GM12878 (cell line): ENCODE measurements around the gene UPK3BL1. TPM values are rescaled to one million over a fixed set of nuclear protein-coding genes. Genes with fewer than 3 reads are reported as not detected.
A peak's percentile ranks its signal among the peaks of the same experiment; 100 is the strongest.
"Not testable (repeated sequence)": the region's sequence is repeated elsewhere in the genome, so short reads cannot be mapped to it uniquely, and the experiment has no call there.

Experiments used
- ATAC-seq: fragments of 200-7000 bp; cut with Tn5 transposase; 3 replicates; pipeline ENCODE4 v1.9.1; 2020; ENCODE audit warnings: mild to moderate bottlenecking, moderate library complexity
- BruUV-seq: library from RNA; stranded (reverse); fragments of 400-500 nt; replicated peaks from 2 replicates; lab custom pipeline; 2021; lab: Mats Ljungman, UMichigan
- CTCF ChIA-PET: fragments of 300-600 bp; sonication (Branson Sonifier 250); formaldehyde crosslinking; extraction: SDS; loops from one replicate; lab custom pipeline; 2021; ENCODE audit warnings: inconsistent platforms; lab: Yijun Ruan, JAX
- POLR2A ChIA-PET: fragments of 350-600 bp; formaldehyde crosslinking; extraction: SDS; loops from one replicate; lab custom pipeline; 2021; ENCODE audit warnings: inconsistent platforms; lab: Charles Lee
- RAD21 ChIA-PET: fragments of 300-600 bp; sonication (Branson Sonifier 250); formaldehyde crosslinking; loops from one replicate; lab custom pipeline; 2023; ENCODE audit warnings: antibody characterized with exemption; ENCODE audit not compliant: unreplicated experiment; lab: Charles Lee
- SMC1A ChIA-PET: fragments of 300-600 bp; sonication (Branson Sonifier 250); formaldehyde crosslinking; loops from one replicate; lab custom pipeline; 2023; ENCODE audit not compliant: unreplicated experiment, uncharacterized antibody; lab: Charles Lee
- DNase-seq: peaks from one replicate; pipeline ENCODE4 v3.0.0-alpha.2; 2011; ENCODE audit warnings: low read depth, low spot score
- FAIRE-seq: peaks from 3 replicates; lab custom pipeline; 2011; peaks lifted over from hg19 to GRCh38; lab: Jason Lieb, UNC
- H2AFZ ChIP-seq: 2 replicates; pipeline ENCODE4 v1.6.0; 2011; ENCODE audit warnings: low read depth, low read length, control low read depth; ENCODE audit not compliant: control insufficient read depth
- H3K27ac ChIP-seq: 2 replicates; pipeline ENCODE4 v1.5.1; 2011; ENCODE audit warnings: control low read depth; ENCODE audit not compliant: control insufficient read depth, insufficient read depth
- H3K27me3 ChIP-seq, 2 experiments: replicated peaks in 1 of 2; 2 replicates each; pipeline versions ENCODE4 v1.6.0 to v1.6.1; 2011; ENCODE audit warnings: low read length in 1 of 2; ENCODE audit not compliant: control insufficient read depth in 2 of 2, insufficient read depth in 2 of 2
- H3K36me3 ChIP-seq, 2 experiments: 2 replicates each; pipeline ENCODE4 v1.5.1; 2011; ENCODE audit warnings: low read length in 1 of 2; ENCODE audit not compliant: control insufficient read depth in 2 of 2, insufficient read depth in 2 of 2
- H3K4me1 ChIP-seq: 2 replicates; pipeline ENCODE4 v1.6.1; 2011; ENCODE audit warnings: mild to moderate bottlenecking, low read length, moderate library complexity, mixed read lengths; ENCODE audit not compliant: control insufficient read depth, insufficient read depth
- H3K4me2 ChIP-seq: 2 replicates; pipeline ENCODE4 v1.6.0; 2011; ENCODE audit warnings: control low read depth; ENCODE audit not compliant: control insufficient read depth, insufficient read depth
- H3K4me3 ChIP-seq: fragments of 200-600 bp; sonication (generic); 2 replicates; pipeline ENCODE4 v1.5.1; 2016
- H3K79me2 ChIP-seq: 2 replicates; pipeline ENCODE4 v1.6.0; 2011; ENCODE audit warnings: low read length; ENCODE audit not compliant: control insufficient read depth, insufficient read depth
- H3K9ac ChIP-seq: 2 replicates; pipeline ENCODE4 v1.8.0; 2011; ENCODE audit warnings: low read length, control low read depth, mixed read lengths; ENCODE audit not compliant: control insufficient read depth, insufficient read depth
- H3K9me3 ChIP-seq: replicated peaks from 3 replicates; pipeline ENCODE4 v1.5.1; 2011; ENCODE audit warnings: mild to moderate bottlenecking, low read length; ENCODE audit not compliant: control insufficient read depth, insufficient read depth
- H4K20me1 ChIP-seq: 2 replicates; pipeline ENCODE4 v1.6.0; 2011; ENCODE audit not compliant: control insufficient read depth, insufficient read depth
- NRF1 ChIP-seq: conservative IDR thresholded peaks from 2 replicates; pipeline ENCODE4 v1.6.1; 2011; ENCODE audit warnings: mild to moderate bottlenecking, low read depth, low read length, improper control_type of control experiment
- POLR2A ChIP-seq: IDR thresholded peaks from 2 replicates; pipeline ENCODE4 v1.6.1; 2011; ENCODE audit warnings: low read depth, mild to moderate bottlenecking, low read length
- TAF1 ChIP-seq: IDR thresholded peaks from 2 replicates; pipeline ENCODE4 v1.6.1; 2011; ENCODE audit warnings: mild to moderate bottlenecking, low read depth, low read length, borderline replicate concordance
- WGBS: methylation state at CpG from one replicate; pipeline ENCODE4 v1.1.6; 2016; ENCODE audit warnings: low lambda C conversion rate; ENCODE audit not compliant: insufficient replicate concordance, insufficient coverage; ENCODE audit errors: missing lambda C conversion rate; 5-methylcytosine and 5-hydroxymethylcytosine counted together
- in situ Hi-C: fragments of 300-500 bp; cut with MboI; formaldehyde crosslinking; loops from 9 replicates; pipeline ENCODE4 v1.14.3; 2018; ENCODE audit warnings: mixed read lengths
- intact Hi-C: fragments of 100-400 bp; cut with micrococcal nuclease; formaldehyde crosslinking; loops from one replicate; pipeline ENCODE4 v1.14.2; 2022; ENCODE audit not compliant: unreplicated experiment
- polyA plus RNA-seq, 11 experiments: library from polyadenylated mRNA; depleted of rRNA in 4 of 11; unstranded in 6 of 11; stranded (reverse) in 5 of 11; fragments of >200 nt; fragmentation: Nextera tagmentation in 4 of 11; fragmentation: Illumina TruSeq in 1 of 11; extraction: Ambion mirVana in 4 of 11; extraction: Trizol in 1 of 11; gene quantifications; 1 replicate in 1 of 11; 2 replicates in 10 of 11; pipeline versions ENCODE4 v1.2.1 to v1.2.3, GENCODE V29; 2011 to 2016; ENCODE audit warnings: inconsistent platforms in 2 of 11, missing spikeins in 2 of 11, low read depth in 1 of 11
- total RNA-seq, 4 experiments: library from RNA; depleted of rRNA in 3 of 4; stranded (reverse); fragments of >200 nt in 3 of 4; fragmentation: Illumina TruSeq in 1 of 4; extraction: Trizol in 1 of 4; gene quantifications; 2 replicates each; pipeline versions ENCODE4 v1.2.1 to v1.2.3, GENCODE V29; 2013 to 2021

Gene UPK3BL1
- total and polyA plus RNA-seq, 10 of the 15 experiments (the other 5 are each of a cell fraction or from before 2014, with no cell fraction given): 5.9 to 68.6 (median 25.0) TPM

DNA sequence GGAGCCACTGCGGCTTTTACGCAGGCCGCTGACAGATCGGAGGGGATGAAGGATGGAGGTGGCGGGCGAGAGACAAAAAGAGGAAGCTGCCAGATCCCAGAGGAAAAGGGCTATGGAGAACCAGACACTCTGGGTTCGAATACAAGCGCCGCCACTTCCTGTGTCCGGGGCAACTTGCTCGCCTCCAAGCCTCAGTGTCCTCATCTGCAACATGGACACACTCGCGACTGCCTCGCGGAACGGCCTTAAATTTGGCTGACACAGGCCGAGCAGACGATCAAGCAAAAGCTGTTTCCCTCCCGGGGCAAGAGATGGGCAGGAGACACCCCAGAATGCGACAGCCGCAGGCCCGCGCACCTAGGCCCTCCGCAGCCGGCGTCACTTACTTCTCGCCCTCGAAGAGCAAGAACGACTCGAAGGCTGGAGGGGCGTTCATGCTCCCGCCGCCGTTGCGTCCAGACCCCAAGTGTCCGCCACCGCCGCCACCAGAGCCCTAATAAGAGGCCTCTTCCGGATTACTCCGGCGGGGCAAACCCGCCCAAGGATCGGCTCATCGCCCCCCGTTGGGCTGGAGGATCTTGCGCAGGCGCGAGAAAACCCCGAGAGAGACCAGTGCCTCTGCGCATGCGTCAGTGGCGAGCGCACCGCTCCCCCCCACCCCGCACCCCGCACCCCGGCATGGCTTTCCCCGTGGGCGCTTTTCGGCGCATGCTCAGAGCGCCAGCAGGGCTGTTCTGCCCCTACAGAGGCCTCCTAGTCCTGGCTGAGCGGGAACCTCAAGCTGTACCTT is 28.8 kb upstream of the UPK3BL1 start, which contains the start of gene POLR2J2:
Gene POLR2J2, minus strand, starts transcription at position 498 of the 790 bp plus-strand sequence. Its CDS starts 62 bp downstream, at position 436.
- RAD21 ChIA-PET, BruUV-seq, H3K9me3 ChIP-seq, intact Hi-C loops, SMC1A ChIA-PET, FAIRE-seq, H3K27me3 ChIP-seq, H3K4me2 ChIP-seq, POLR2A ChIA-PET: not testable (repeated sequence)
- peak; percentile 36 for DNase-seq
- TF ChIP-seq NRF1 (peak; percentile 35; the same call in 1 of the 2 replicates), POLR2A (peak; percentile 49; the same call in 1 of the 2 replicates), TAF1 (0 out of 2 replicates have a peak, but pooled peaks have one; percentile 49)
- TF ChIP-seq, all 136 proteins: peak for 3; not testable (repeated sequence) for 133
- peak; percentile 91 for ATAC-seq
- H3K9ac ChIP-seq: peak within 1 kb of the TSS; percentile 44; the same call in 1 of the 2 replicates
- H3K4me3 ChIP-seq, H3K79me2 ChIP-seq, in situ Hi-C loops, H3K27ac ChIP-seq, H3K4me1 ChIP-seq, H2AFZ ChIP-seq, H3K36me3 ChIP-seq, CTCF ChIA-PET, H4K20me1 ChIP-seq: not testable (repeated sequence)
- no CpG with 5 or more reads among the region's 63 CpGs for WGBS

DNA sequence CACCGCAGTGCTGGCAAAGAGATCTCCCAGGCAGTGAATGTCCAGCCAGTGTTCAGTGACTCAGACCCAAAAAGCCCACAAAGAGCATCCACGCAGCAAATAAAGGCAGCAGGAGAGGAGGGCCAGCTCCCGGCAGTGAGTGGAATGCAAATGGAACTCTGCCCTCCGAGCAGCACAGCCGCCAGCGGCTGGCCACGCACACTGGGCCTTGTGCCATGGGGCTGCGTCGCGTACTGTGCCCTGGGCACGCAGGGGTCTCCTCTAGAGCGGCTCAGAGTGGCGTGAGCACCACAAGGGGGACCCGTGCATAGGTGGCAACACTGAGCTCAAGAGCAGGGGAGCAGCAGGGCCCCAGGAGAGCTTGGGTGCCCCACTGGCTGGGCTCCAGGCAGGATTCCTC is 24.9 kb upstream of the UPK3BL1 start:
- H3K9ac ChIP-seq, H4K20me1 ChIP-seq, H3K9me3 ChIP-seq, in situ Hi-C loops, H3K27ac ChIP-seq, H3K36me3 ChIP-seq, FAIRE-seq, POLR2A ChIA-PET, H3K4me2 ChIP-seq, BruUV-seq, H3K27me3 ChIP-seq, DNase-seq, CTCF ChIA-PET, H2AFZ ChIP-seq, H3K4me3 ChIP-seq, ATAC-seq, H3K4me1 ChIP-seq, H3K79me2 ChIP-seq, RAD21 ChIA-PET, SMC1A ChIA-PET, intact Hi-C loops: not testable (repeated sequence)
- no CpG with 5 or more reads among the region's 14 CpGs for WGBS

DNA sequence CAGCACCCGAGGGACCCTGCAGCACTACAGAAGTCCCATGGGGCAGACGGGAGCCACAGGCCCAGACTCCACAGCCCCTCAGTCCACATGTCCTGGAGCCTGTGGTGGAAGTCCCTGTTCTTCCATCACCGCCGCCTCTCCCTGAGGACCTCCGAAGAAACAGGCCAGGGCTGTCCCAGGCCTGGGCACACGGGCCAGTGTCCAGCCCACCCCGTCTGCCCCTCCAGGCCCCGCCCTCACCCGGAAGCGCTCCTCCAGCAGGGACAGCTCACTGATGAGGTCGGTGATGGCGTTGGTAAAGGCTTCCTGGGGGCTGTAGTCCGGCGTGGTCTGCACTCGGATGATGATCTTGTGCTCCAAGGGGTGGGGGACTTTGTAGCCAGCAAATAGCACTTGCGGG is 24.3 kb upstream of the UPK3BL1 start:
- in situ Hi-C loops, intact Hi-C loops, DNase-seq, RAD21 ChIA-PET, FAIRE-seq, H3K9me3 ChIP-seq, BruUV-seq, H3K9ac ChIP-seq, H3K79me2 ChIP-seq, CTCF ChIA-PET, POLR2A ChIA-PET, H4K20me1 ChIP-seq, H2AFZ ChIP-seq, H3K27me3 ChIP-seq, H3K4me3 ChIP-seq, H3K4me2 ChIP-seq, H3K27ac ChIP-seq, H3K4me1 ChIP-seq, ATAC-seq, H3K36me3 ChIP-seq, SMC1A ChIA-PET: not testable (repeated sequence)
- no CpG with 5 or more reads among the region's 16 CpGs for WGBS
